Endodermal cell (in vitro differentiated cells): Measurements from ENCODE around the gene SULT1A1. TPM values are rescaled to one million over a fixed set of nuclear protein-coding genes. Genes with fewer than 3 reads are reported as not detected.
"Not testable (repeated sequence)": the region's sequence is repeated elsewhere in the genome, so short reads cannot be mapped to it uniquely, and the experiment has no call there.

Experiments used
- DNase-seq: peaks from one replicate; pipeline ENCODE4 v3.0.0-alpha.2; 2017
- H3K27ac ChIP-seq: 2 replicates; pipeline ENCODE4 v1.5.1; 2013; ENCODE audit warnings: mild to moderate bottlenecking, low read depth, low read length, moderate library complexity
- H3K27me3 ChIP-seq: 2 replicates; pipeline ENCODE4 v1.6.1; 2013; ENCODE audit warnings: mild to moderate bottlenecking, low read length, moderate library complexity; ENCODE audit not compliant: insufficient read depth, control insufficient read depth, poor library complexity, severe bottlenecking
- H3K36me3 ChIP-seq: 2 replicates; pipeline ENCODE4 v1.7.0; 2013; ENCODE audit warnings: mild to moderate bottlenecking, low read length, moderate library complexity; ENCODE audit not compliant: control insufficient read depth, insufficient read depth
- H3K4me1 ChIP-seq: one replicate; pipeline ENCODE4 v1.7.0; 2013; ENCODE audit warnings: low read length; ENCODE audit not compliant: control insufficient read depth, insufficient read depth
- H3K4me3 ChIP-seq: 2 replicates; pipeline ENCODE4 v1.5.1; 2013; ENCODE audit warnings: mild to moderate bottlenecking, low read length, moderate library complexity
- H3K9ac ChIP-seq: 2 replicates; pipeline ENCODE4 v1.6.1; 2013; ENCODE audit warnings: mild to moderate bottlenecking, low read length, moderate library complexity; ENCODE audit not compliant: poor library complexity, severe bottlenecking; ENCODE audit errors: extremely low read depth
- H3K9me3 ChIP-seq: 2 replicates; pipeline ENCODE4 v1.6.1; 2013; ENCODE audit warnings: mild to moderate bottlenecking, low read length, moderate library complexity; ENCODE audit not compliant: control insufficient read depth
- H3K27ac Mint-ChIP-seq: 2 replicates; pipeline ENCODE4 v1.8.0; 2020; ENCODE audit warnings: mixed read lengths
- H3K27me3 Mint-ChIP-seq: 2 replicates; pipeline ENCODE4 v1.8.0; 2021; ENCODE audit warnings: mild to moderate bottlenecking, mixed read lengths; ENCODE audit not compliant: insufficient read depth
- H3K36me3 Mint-ChIP-seq: 2 replicates; pipeline ENCODE4 v1.8.0; 2020; ENCODE audit warnings: low read depth, mixed read lengths
- H3K4me1 Mint-ChIP-seq: 2 replicates; pipeline ENCODE4 v1.8.0; 2020; ENCODE audit warnings: mixed read lengths
- H3K4me3 Mint-ChIP-seq: 2 replicates; pipeline ENCODE4 v1.8.0; 2020; ENCODE audit warnings: mild to moderate bottlenecking, moderate library complexity, mixed read lengths
- H3K9me3 Mint-ChIP-seq: 2 replicates; pipeline ENCODE4 v1.8.0; 2020; ENCODE audit warnings: mild to moderate bottlenecking, mixed read lengths
- CTCF ChIP-seq: fragments of 200-600 bp; sonication (generic); conservative IDR thresholded peaks from 2 replicates; pipeline ENCODE4 v1.5.0; 2021; ENCODE audit warnings: antibody characterized with exemption, mild to moderate bottlenecking
- WGBS, 2 experiments: methylation state at CpG; one replicate each; pipeline versions ENCODE4 v1.1.5 to v1.1.7; 2013; ENCODE audit warnings: missing lambda C conversion rate in 2 of 2, mixed read lengths in 1 of 2; ENCODE audit not compliant: insufficient coverage in 1 of 2, insufficient read length in 1 of 2; 5-methylcytosine and 5-hydroxymethylcytosine counted together
- total RNA-seq, 2 donors: library from RNA; stranded (reverse); fragmentation: NEBNext Ultra II Directional in 1 of 2; extraction: Animal tissue kit (Norgen Biotek cat#: 25700) in 1 of 2; gene quantifications; 2 replicates in 1 of 2; 3 replicates in 1 of 2; pipeline ENCODE4 v1.2.1, GENCODE V29; 2021

SULT1A1 gene
- total RNA-seq, 2 donors from 2014 or later: 4.3 to 7.2 TPM

DNA sequence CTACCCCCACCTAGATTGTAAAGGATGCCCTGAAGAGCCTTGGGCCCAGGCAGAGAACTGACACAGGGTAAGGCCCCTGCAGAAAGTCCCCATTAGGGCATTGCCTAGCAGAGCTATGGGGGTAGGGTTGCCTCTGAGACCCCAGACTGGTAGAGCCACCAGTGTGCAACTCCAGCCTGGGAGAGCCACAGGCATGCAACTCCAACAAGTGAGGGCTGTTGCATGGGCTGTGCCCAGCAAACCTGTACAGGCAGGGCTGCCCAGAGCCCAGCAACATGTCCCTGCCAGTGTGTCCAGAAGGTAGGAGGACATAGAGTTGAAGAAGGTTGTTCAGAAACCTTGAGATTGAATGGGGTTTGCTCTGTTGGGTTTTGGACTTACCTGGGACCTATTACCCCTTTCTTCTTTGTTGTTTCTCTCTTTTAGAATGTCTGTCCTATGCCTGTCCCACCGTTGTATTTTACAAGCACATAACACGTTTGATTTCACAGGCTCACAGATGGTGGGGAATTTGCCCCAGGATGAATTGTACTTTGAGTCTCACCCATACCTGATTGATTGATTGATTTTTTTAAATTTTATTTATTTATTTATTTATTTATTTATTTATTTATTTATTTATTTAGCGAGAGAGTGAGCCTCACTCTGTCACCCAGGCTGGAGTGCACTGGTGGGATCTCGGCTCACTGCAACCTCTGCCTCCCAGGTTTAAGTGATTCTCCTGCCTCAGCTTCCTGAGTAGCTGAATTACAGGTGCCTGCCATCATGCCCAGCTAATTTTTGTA is 39.7 kb downstream of the SULT1A1 start:
- WGBS, 2 experiments: 98 to 100% methylated on average over 1 to 4 of the region's 4 CpGs

GRCh38 chr16:28569021-28569420 is 40.8 kb downstream of the SULT1A1 start:
- no peaks in the 10 kb centered on the region for H3K4me1 ChIP-seq
- no peaks in the 10 kb centered on the region for H3K36me3 ChIP-seq
- Mint-ChIP-seq H3K4me3 (no peak overlapping the region), H3K9me3 (peaks cover 18% of the 10 kb centered on the region), H3K4me1 (peaks cover 15% of the 10 kb centered on the region), H3K27ac (no peak overlapping the region), H3K27me3 (no peaks in the 10 kb centered on the region), H3K36me3 (peaks cover 23% of the 10 kb centered on the region)
- no peak for DNase-seq
- H3K27me3 ChIP-seq: no peaks in the 10 kb centered on the region
- no peak overlapping the region for H3K9ac ChIP-seq
- H3K27ac ChIP-seq: no peak overlapping the region
- H3K4me3 ChIP-seq: no peak overlapping the region
- no peak for TF ChIP-seq CTCF
- peaks cover 9% of the 10 kb centered on the region for H3K9me3 ChIP-seq
- 90 to 100% methylated on average over 3 of the region's 5 CpGs for WGBS, 2 experiments

More for the DNA sequence above, 39.7 kb downstream of the SULT1A1 start:
- peaks cover 18% of the 10 kb centered on the region for H3K9me3 Mint-ChIP-seq
- no peaks in the 10 kb centered on the region for H3K36me3 ChIP-seq
- no peak overlapping the region for H3K4me3 Mint-ChIP-seq
- H3K27me3 Mint-ChIP-seq: no peaks in the 10 kb centered on the region
- H3K36me3 Mint-ChIP-seq: peaks cover 19% of the 10 kb centered on the region
- no peak for TF ChIP-seq CTCF
- no peaks in the 10 kb centered on the region for H3K4me1 ChIP-seq
- no peak for DNase-seq
- no peak overlapping the region for H3K27ac Mint-ChIP-seq
- H3K9ac ChIP-seq: no peak overlapping the region
- H3K9me3 ChIP-seq: peaks cover 9% of the 10 kb centered on the region
- peaks cover 23% of the 10 kb centered on the region for H3K4me1 Mint-ChIP-seq
- H3K27me3 ChIP-seq: no peaks in the 10 kb centered on the region
- no peak overlapping the region for H3K4me3 ChIP-seq
- no peak overlapping the region for H3K27ac ChIP-seq

DNA sequence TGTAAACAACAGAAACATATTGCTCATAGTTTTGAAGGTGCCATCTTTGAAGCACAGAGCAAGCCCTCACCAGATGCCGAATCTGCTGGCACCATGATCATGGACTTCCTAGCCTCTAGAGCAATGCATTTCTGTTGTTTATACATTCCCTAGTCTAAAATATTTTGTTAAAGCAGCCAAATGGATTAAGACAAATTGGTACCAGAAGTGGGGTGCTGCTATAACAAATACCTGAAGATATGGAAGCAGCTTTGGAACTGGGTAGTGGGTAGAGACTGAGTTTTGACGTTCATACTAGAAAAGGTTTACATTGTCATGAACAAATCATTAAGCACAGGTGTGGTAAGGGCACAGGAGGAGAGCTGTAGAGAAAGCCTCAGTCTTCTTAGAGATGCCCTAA is 42.6 kb downstream of the SULT1A1 start:
- H3K36me3 ChIP-seq: no peaks in the 10 kb centered on the region
- H3K9ac ChIP-seq: no peak overlapping the region
- Mint-ChIP-seq H3K27ac (no peak overlapping the region), H3K27me3 (no peaks in the 10 kb centered on the region), H3K4me1 (no peaks in the 10 kb centered on the region), H3K36me3 (peaks cover 23% of the 10 kb centered on the region), H3K9me3 (peaks cover 18% of the 10 kb centered on the region), H3K4me3 (no peak overlapping the region)
- no peak for DNase-seq
- H3K27me3 ChIP-seq: no peaks in the 10 kb centered on the region
- no peak for TF ChIP-seq CTCF
- WGBS, 2 experiments: 90 to 98% methylated on average over 2 of the region's 2 CpGs
- H3K4me3 ChIP-seq: peak overlapping the region; percentile 2
- no peak overlapping the region for H3K27ac ChIP-seq
- H3K9me3 ChIP-seq: peaks cover 9% of the 10 kb centered on the region
- no peaks in the 10 kb centered on the region for H3K4me1 ChIP-seq

DNA sequence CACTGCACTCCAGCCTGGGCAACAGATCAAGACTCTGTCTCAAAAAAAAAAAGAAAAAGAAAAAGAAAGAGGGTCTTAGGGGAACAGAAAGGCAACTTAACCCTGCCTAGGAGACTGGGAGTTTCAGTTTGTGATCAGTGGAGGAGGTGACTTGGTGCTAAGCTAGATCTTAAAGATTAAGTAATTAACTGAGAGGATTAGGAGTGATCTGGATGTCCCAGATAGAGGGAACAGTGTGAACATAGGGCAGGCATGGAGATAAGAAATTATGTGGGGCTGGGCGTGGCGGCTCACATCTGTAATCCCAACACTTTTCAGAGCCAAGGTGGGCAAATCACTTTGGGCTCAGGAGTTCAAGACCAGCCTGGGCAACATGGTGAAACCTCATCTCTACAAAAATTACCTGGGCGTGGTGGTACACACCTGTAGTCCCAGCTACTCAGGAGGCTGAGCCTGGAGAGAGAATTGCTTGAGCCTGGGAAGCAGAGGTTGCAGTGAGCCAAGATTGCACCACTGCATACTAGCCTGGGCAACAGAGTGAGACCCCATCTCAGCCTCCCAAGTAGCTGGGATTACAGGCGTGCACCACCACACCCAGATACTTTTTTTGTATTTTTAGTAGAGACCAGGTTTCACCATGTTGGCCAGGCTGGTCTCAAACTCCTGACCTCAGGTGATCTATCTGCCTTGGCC is 43.5 kb downstream of the SULT1A1 start:
- not testable (repeated sequence) for H3K4me1 Mint-ChIP-seq, H3K36me3 ChIP-seq, H3K27me3 Mint-ChIP-seq, H3K4me3 Mint-ChIP-seq, H3K27me3 ChIP-seq, H3K27ac ChIP-seq, H3K4me1 ChIP-seq, H3K4me3 ChIP-seq, H3K27ac Mint-ChIP-seq, DNase-seq, H3K9ac ChIP-seq, H3K9me3 ChIP-seq
- WGBS, 2 experiments: 93 to 98% methylated on average over 3 to 4 of the region's 4 CpGs
- Mint-ChIP-seq H3K36me3 (peaks cover 26% of the 10 kb centered on the region), H3K9me3 (peaks cover 19% of the 10 kb centered on the region)
